Measurements from ENCODE around the gene C17orf107.
A peak's percentile ranks its signal among the peaks of the same experiment; 100 is the strongest.

C17orf107 gene

DNA sequence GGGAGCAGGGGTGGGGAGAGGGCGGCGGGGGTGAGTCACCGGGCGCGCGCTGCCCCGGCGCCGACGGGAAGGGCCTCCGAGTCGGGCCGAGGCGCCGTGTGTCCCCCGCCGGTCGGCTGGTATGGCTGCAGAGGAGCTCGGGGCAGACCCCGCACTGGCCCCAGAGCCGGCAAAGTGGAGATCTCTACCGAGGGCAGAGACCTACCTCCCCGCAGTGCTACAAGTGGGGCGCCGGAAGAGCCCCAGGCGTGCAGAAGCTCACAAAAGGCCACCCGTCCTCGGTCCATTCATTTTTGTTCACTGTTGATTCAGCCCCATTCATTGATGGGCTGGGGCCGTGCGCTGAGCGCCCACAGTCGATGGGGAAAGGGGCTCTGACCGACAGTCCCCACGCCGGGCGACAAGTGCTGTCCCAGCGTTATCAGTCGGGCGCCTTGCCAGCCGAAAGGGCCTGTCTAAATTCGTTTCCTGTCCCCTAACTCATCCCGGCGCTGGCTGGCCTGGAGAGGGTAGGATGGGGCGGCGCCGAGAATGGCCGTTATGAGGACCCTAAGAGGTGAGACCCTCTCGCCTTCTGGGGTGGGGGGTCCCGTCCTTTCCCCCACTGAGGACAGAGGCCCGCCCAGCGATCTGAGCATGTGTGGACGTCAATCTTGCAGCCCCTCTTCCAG is 50.9 kb downstream of the C17orf107 start:
- DNase-seq: peak; percentile 48

DNA sequence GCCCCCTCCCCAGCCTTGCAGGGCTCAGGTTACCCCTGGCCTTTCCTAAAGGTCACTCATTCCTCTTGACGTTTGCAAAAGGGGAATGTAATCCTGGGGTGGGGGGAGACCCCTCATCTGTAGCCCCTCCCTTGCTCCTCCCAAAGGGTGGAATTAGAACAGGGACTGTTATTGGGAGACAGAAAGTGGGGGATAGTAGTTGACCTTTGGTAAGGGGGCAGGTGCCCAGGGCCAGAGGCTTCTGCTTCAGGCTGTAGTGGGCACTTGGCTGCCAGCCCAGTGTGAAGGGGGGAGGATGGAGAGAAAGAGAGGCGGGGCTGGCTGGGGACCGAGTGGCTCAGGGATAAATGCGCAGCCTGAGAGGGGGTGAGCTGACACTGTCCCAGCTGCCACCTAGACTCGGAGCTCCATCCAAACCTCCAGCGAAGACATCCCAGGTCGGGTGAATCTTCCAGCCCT is 51.4 kb downstream of the C17orf107 start, which contains the start of gene ENO3:
ENO3 (plus strand) TSS at position 374 of the 459 bp plus-strand sequence. CDS start 711 bp downstream, outside the sequence.
- DNase-seq: no peak

DNA sequence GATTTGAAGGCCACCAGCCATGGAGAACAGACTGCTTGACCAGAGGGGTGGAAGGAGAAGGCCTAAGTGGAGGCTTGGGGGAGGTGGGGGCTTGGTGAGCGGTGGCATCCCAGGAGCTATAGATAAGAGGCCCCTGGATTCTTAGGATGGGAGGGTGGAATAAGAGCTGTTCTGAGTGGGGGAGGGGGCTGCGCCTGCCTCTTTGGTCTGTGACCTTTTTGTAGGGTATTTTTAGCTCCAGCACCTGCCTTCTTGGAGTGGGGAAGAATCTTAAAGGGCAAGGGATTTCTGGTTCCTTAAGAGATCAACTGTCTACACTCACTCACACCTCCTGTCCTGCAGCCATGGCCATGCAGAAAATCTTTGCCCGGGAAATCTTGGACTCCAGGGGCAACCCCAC is 52.1 kb downstream of the C17orf107 start:
- no peak for DNase-seq
